Small intestine (tissue), 7 donors: Measurements from ENCODE around the gene TDRKH. TPM values are rescaled to one million over a fixed set of nuclear protein-coding genes. Genes with fewer than 3 reads are reported as not detected.

Experiments
- DNase-seq, 2 donors: peaks; one replicate each; pipeline versions ENCODE4 v3.0.0 to v3.0.0-alpha.2; 2013
- FAIRE-seq: peaks from 2 replicates; lab custom pipeline; 2012; peaks lifted over from hg19 to GRCh38; lab: Jason Lieb, UNC
- H3K27ac ChIP-seq, 3 donors: one replicate each; pipeline ENCODE4 v1.5.1; 2013; ENCODE audit warnings: low read length in 2 of 3, mild to moderate bottlenecking in 2 of 3, control low read depth in 1 of 3, inconsistent platforms in 1 of 3, low read depth in 1 of 3, moderate library complexity in 1 of 3
- H3K27me3 ChIP-seq, 3 donors: one replicate each; pipeline ENCODE4 v1.6.1; 2013; ENCODE audit warnings: low read length in 3 of 3, inconsistent platforms in 1 of 3; ENCODE audit not compliant: control insufficient read depth in 3 of 3, insufficient read depth in 3 of 3
- H3K36me3 ChIP-seq, 3 donors: one replicate each; pipeline ENCODE4 v1.6.1; 2013; ENCODE audit warnings: low read length in 3 of 3, inconsistent platforms in 1 of 3, low read depth in 1 of 3, mild to moderate bottlenecking in 1 of 3, moderate library complexity in 1 of 3; ENCODE audit not compliant: control insufficient read depth in 3 of 3, insufficient read depth in 2 of 3
- H3K4me1 ChIP-seq, 3 donors: one replicate each; pipeline ENCODE4 v1.6.1; 2013; ENCODE audit warnings: low read length in 2 of 3, inconsistent platforms in 1 of 3, low read depth in 1 of 3, mild to moderate bottlenecking in 1 of 3, moderate library complexity in 1 of 3; ENCODE audit not compliant: control insufficient read depth in 3 of 3, insufficient read depth in 2 of 3
- H3K4me3 ChIP-seq, 3 donors: one replicate each; pipeline ENCODE4 v1.5.1; 2013; ENCODE audit warnings: low read length in 3 of 3, control low read depth in 1 of 3, inconsistent platforms in 1 of 3, low read depth in 1 of 3, mild to moderate bottlenecking in 1 of 3, moderate library complexity in 1 of 3
- H3K9me3 ChIP-seq, 2 donors: one replicate each; pipeline ENCODE4 v1.6.1; 2013; ENCODE audit warnings: low read depth in 1 of 2, low read length in 1 of 2; ENCODE audit not compliant: control insufficient read depth in 2 of 2, insufficient read depth in 1 of 2
- WGBS, 3 donors: extraction: QIAGEN DNeasy Blood & Tissue Kit; methylation state at CpG; one replicate each; pipeline ENCODE4 v1.1.7; 2013; 5-methylcytosine and 5-hydroxymethylcytosine counted together
- polyA plus RNA-seq, 4 donors: library from polyadenylated mRNA; stranded (reverse) in 3 of 4; unstranded in 1 of 4; fragments of 200-250 nt in 3 of 4; fragments of 120-200 nt in 1 of 4; gene quantifications; one replicate each; pipeline versions ENCODE4 v1.2.1 to v1.2.3, GENCODE V29; 2013
- donor health status: healthy with polysubstance abuse.
- donor health status: control.
- donor health status: control.
- donor health status: Bipolar disorder and iron deficiency.
- donor health status: healthy.

TDRKH gene
- polyA plus RNA-seq, 4 donors: 0.22 to 4.2 (median 2.4) TPM

DNA sequence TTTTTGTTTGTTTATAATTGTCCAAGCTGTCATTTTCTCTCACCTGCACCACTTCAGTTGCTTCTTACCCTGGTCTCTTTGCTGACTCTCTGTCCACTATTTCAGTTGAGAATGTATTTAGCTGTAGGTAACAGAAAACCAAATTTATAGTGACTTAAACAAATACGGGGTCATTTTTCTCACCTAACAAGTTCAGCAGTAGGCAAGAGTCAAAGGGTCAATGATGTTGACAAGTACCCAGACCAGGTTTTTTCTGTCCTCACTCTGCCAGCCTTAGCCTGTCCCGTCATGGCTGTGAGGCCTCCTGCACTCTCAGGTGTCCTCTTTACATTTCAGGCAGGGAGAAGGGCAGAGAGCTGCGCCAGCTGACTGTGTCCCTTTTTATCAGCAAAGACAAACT, 57.2 kb downstream of the TDRKH start:
- FAIRE-seq (no peak), DNase-seq (no peak)
- H3K36me3 ChIP-seq: peaks cover 0 to 4% (median 0%) of the 10 kb centered on the region in 3 donors
- H3K4me3 ChIP-seq: no peak overlapping the region
- peaks cover 0 to 18% (median 2%) of the 10 kb centered on the region in 3 donors for H3K4me1 ChIP-seq
- H3K9me3 ChIP-seq: peaks cover 0 to 19% of the 10 kb centered on the region in 2 donors
- no peaks in the 10 kb centered on the region for H3K27me3 ChIP-seq
- WGBS, 3 donors: 74 to 80% (median 78%) methylated on average over 3 of the region's 3 CpGs
- no peak overlapping the region for H3K27ac ChIP-seq

DNA sequence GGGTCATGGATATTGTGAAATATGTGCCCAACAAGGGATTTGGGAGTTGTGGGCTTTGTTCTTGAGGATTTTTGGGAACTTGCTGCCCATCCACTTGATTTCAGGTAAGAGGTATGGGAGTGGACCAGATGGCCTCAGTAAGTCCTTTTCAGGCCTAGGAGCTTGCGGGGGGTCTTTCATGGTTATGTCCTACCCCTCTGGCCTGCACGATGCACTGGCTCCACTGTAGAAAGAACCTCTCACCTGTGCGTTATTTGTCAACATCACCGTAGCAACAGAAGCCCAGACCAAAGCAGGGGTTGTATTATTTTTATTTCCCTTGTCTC, 60.4 kb downstream of the TDRKH start:
- Histone ChIP-seq H3K27ac (no peak overlapping the region), H3K36me3 (peaks cover 0 to 2% (median 0%) of the 10 kb centered on the region in 3 donors), H3K27me3 (no peaks in the 10 kb centered on the region), H3K4me1 (peaks cover 0 to 27% (median 0%) of the 10 kb centered on the region in 3 donors), H3K4me3 (no peak overlapping the region), H3K9me3 (peaks cover 0 to 6% of the 10 kb centered on the region in 2 donors)
- DNase-seq: no peak
- FAIRE-seq: no peak
- 77 to 85% (median 78%) methylated on average over 4 of the region's 4 CpGs for WGBS, 3 donors

DNA sequence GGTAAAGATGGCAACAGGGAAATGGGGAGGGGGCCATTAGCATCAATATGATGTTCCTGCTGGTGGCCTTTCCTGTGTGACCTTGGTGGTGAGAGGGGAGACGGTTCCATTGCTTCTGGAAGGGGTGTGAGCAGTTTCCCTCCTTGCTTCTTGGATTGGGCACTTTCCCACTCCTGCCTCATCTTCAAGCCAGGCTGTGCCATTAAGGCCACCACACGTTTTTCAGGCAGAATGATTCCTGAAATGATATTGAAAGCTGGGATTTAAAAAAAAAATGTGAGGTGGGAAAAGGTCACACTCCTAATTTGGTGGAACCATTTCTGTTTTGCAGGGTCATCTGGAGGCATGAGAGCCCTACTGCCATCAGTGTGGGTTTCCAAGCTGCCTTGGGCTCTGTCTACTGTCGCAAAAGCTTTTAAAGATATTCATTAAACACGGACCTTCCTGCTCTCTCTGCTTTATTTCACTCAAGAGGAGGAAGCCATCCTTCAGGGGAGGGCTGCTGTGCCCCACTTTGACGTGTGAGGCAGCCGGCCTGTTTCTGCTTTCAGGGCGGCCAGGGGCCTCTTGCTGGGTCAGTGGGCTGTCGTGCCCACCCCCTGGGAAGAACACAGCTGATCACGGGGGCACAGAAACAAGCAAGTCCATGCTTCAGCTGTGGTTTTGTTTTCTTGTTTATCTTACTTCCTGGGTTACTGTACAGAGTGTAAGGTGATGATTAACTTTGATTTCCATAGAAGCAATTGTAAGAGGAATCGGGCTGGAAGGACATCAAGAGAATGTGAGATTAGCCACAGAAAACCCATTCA, 60.9 kb downstream of the TDRKH start:
- H3K9me3 ChIP-seq: peaks cover 0 to 6% of the 10 kb centered on the region in 2 donors
- no peak for FAIRE-seq
- peak overlapping the region in 1 of 3 donors; percentile 37 for H3K4me3 ChIP-seq
- 15 to 47% (median 37%) methylated on average over 10 of the region's 10 CpGs for WGBS, 3 donors
- H3K4me1 ChIP-seq: peaks cover 0 to 24% (median 0%) of the 10 kb centered on the region in 3 donors
- H3K36me3 ChIP-seq: peaks cover 0 to 2% (median 0%) of the 10 kb centered on the region in 3 donors
- H3K27me3 ChIP-seq: no peaks in the 10 kb centered on the region
- peak overlapping the region; percentile 6 to 43 (median 41) for H3K27ac ChIP-seq
- peak; percentile 48 to 58 for DNase-seq

DNA sequence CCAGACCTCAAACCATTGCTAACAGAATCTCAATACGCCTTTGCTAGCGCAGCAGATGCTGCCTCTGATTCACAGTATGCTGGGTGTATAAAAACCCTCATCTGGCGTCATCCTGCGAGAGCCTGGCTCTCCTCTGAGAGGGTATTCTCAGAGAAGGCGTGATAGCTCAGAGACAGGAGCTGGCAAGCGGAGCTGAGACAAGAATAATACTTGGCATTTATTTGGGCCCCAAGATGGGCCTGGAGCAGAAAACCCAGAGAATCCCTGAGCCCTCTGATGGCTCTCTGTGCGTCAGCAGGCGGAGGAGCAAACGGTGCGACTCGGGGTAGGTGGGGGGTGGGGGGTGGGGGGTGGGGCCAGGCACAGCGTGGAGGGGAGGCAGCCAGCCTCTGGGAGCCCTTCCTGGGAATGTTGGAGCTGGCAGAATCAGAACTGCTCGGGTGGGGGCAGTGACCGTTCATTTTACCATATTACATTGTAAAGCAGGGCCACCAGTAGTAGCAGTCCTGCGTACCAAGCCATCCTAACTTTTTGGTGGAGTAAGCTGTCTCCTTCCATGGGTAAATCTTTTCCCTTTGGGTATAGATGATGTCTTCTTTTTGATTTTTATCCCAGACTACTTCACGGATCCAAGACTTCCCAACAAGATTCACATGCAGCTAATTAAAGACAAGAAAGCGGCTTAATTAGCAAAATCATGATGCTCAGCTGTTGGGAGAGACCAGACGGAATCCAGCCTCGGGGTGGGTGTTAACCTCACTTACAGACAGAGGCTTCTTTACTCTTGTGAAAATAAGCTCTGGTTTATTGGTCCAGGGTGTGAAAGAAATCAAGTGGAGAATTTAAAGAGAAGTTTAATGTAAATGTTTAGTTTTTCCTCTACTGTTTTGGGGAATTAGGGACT, 61.9 kb downstream of the TDRKH start:
- Histone ChIP-seq H3K4me3 (no peak overlapping the region), H3K4me1 (peaks cover 0 to 24% (median 0%) of the 10 kb centered on the region in 3 donors), H3K9me3 (peaks cover 0 to 6% of the 10 kb centered on the region in 2 donors), H3K27ac (peak overlapping the region in 1 of 3 donors; percentile 36), H3K36me3 (peaks cover 0 to 2% (median 0%) of the 10 kb centered on the region in 3 donors), H3K27me3 (no peaks in the 10 kb centered on the region)
- no peak for FAIRE-seq
- no peak for DNase-seq
- WGBS, 3 donors: 50 to 79% (median 72%) methylated on average over 19 of the region's 19 CpGs

DNA sequence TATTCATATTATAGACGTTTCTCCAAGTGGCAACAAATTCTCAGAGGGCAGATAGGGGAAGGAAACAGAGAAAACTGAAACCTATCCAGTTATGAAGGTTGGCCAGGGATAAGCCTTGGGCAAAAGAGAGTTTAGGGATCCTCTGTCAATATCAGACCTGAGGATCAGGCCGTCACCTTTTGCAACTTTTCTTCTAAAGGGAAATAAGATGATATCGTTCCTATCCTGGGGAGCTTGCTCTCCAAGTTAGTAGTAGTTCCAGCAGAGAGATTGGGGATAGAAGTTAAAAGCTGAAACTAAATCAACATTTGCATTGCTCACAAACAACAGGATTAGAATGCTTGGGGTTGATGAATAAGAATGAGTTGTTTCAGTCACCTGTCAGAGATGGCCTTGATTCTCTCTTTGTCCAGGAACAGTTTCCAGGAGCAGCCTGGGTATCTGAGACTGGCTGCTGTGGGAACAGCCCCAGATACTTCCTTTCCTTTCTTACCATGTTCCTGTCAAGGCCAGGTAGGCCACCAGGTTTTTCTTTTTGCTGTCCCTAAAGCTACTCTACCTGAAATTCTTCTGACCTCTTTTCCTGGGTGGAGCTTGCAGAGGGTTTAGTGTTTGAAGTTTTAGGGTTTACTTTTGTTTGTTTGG, 66.5 kb downstream of the TDRKH start:
- H3K36me3 ChIP-seq: no peaks in the 10 kb centered on the region
- no peak for DNase-seq
- H3K27me3 ChIP-seq: peaks cover 0 to 6% (median 0%) of the 10 kb centered on the region in 3 donors
- peaks cover 3 to 31% (median 7%) of the 10 kb centered on the region in 3 donors for H3K4me1 ChIP-seq
- H3K27ac ChIP-seq: no peak overlapping the region
- WGBS, 3 donors: 58 to 70% (median 58%) methylated on average over 3 of the region's 3 CpGs
- FAIRE-seq: no peak
- no peak overlapping the region for H3K4me3 ChIP-seq
- H3K9me3 ChIP-seq: no peaks in the 10 kb centered on the region

Other genes with a start within 250 kb of the TDRKH start
- 10 to 100 TPM in 1 of 4 donors, 1 to 10 TPM in 3; 4.3 to 19.2 (median 7.0) TPM for gene SNX27, start 178.4 kb downstream of the TDRKH start, polyA plus RNA-seq
- gene CELF3, start 73.7 kb downstream of the TDRKH start, polyA plus RNA-seq: 10 to 100 TPM in 1 of 4 donors, 1 to 10 TPM in 2, under 1 TPM in 1; 0.89 to 55.1 (median 4.0) TPM
- gene RIIAD1, start 69.0 kb downstream of the TDRKH start, polyA plus RNA-seq: 10 to 100 TPM in 1 of 4 donors, 1 to 10 TPM in 1, not detected in 2; 1.6 to 14.8 TPM
- 10 to 100 TPM; 49.0 to 62.1 (median 51.7) TPM for gene MRPL9, start 27.0 kb downstream of the TDRKH start, polyA plus RNA-seq
- under 1 TPM in 2 of 4 donors, not detected in 2; 0.15 to 0.89 TPM for gene LINGO4, start 14.9 kb upstream of the TDRKH start, polyA plus RNA-seq
- 10 to 100 TPM in 3 of 4 donors, 1 to 10 TPM in 1; 5.4 to 15.2 (median 10.8) TPM for gene RORC, start 41.3 kb upstream of the TDRKH start, polyA plus RNA-seq
- gene C2CD4D, start 49.3 kb upstream of the TDRKH start, polyA plus RNA-seq: under 1 TPM in 2 of 4 donors, not detected in 2; 0.46 to 0.62 TPM
- gene THEM5, start 63.2 kb upstream of the TDRKH start, polyA plus RNA-seq: under 1 TPM in 1 of 4 donors, not detected in 3; 0.32 TPM
- 10 to 100 TPM in 2 of 4 donors, 1 to 10 TPM in 2; 5.7 to 36.3 (median 9.4) TPM for gene THEM4, start 119.0 kb upstream of the TDRKH start, polyA plus RNA-seq
- 1,000 to 10,000 TPM in 2 of 4 donors, 100 to 1,000 TPM in 2; 547 to 1,355 (median 1,106) TPM for gene S100A10, start 203.4 kb upstream of the TDRKH start, polyA plus RNA-seq
- gene S100A11, start 246.5 kb upstream of the TDRKH start, polyA plus RNA-seq: 100 to 1,000 TPM; 237 to 551 (median 408) TPM